GM18508 (cell line): ENCODE data around the gene FEV.

Source experiments
- ATAC-seq: cut with Tn5 transposase; IDR thresholded peaks from one replicate; pipeline ENCODE4 v1.9.1; 2021; ENCODE audit warnings: moderate number of reproducible peaks; ENCODE audit not compliant: insufficient read depth, unreplicated experiment

Gene FEV

DNA sequence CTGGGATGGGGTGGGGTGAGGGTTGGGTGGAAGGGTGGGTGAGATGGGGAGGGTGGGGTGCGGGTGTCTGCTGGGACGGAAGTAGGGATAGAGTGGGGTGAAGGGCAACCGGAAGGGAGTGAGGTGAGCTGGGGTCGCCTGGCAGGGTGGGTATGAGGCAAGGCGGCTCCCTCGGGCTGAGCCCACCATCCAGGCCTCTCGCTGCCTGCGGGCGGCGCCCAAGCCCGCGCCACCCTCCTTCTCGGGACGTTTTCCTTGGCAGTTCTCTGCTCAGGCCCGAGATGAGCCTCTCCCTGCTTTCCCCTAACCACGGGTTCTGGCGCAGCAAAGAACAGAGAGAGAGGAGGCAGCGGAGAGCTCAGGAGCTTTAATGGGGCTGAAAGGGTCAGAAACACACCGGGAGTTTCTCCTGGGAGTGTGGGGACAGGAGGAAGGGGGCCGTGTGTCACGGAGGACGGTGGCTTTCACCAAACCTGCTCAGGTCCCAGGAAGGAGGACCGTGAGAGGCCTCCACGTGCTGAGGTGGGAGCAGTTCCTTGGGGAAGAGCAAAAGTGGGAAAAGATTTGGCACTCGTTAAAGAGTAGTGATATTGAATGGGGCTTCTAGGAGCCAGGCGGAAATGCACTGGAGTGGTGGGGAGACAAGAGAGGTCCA is 4.1 kb downstream of the FEV start:
- no peak for ATAC-seq

DNA sequence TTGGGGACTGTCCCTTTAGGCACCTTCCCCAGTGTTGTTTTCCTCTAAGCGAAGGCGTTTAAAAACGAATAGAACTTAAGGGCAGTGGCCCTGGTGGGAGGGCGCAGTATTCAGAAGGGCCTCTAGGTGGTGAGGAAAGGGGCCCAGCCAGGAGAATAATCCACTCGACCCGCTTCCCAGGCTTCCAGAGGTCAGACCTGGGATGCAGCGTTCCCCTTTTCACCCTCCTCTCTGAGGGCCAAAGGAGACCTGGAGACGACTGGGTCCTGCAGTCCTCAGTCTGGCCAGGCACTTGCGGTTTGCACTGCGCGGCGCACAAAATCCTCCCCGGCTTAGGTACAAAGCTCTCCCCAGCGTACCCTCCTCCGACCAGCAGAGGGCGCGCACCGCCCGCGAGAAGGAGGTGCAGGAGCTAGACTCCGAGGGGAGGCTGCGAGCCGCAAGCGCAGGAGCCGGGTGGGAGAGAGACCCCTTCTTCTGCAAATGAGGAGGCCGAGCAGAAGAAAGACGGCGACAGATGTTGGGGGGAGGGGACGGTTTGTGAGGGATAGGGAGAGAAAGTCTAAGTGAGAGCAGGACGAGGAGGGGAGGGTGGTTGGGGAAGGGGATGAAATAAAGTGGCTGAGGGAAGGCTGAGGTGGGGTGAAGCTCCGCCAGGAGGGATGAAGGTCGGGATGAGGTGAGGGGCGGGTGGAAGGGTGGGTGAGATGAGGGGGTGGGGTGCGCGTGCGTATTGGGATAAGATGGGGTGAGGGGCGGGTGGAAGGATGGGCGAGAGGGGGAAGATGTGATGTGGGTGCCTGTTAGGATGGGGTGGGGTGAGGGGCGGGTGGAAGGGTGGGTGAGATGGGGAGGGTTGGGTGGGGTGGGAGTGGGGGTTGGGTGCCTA is 4.9 kb downstream of the FEV start:
- ATAC-seq = peak; percentile 62

DNA sequence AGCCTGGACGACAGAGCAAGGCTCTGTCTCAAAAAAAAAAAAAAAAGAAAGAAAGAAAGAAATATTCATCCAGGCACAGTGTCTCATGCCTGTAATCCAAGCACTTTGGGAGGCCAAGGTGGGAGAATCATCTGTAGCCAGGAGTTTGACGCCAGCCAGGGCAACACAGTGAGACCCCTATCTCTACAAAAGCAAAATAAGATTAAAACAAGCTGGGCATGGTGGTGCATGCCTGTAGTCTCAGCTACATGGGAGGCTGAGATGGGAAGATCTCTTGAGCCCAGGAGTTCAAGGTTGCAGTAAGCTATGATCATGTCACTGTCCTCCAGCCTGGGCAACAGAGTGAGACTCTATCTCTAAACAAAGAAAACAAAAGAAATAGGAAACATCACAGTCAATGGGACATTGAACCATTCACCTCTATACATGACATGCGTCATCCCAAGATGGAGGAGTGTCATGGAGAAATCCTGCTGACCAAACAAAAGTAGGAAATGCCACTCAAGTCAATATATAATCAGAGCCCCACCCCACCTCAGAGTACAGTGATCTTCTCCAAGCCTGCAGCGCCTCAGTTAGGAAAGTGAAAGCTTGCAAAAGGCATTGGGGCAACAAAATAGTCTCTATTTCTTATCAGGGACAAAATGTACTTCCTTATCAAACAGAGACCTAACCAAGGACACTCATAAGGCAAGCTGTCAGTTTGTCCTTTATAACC is 9.8 kb downstream of the FEV start:
- no peak for ATAC-seq

DNA sequence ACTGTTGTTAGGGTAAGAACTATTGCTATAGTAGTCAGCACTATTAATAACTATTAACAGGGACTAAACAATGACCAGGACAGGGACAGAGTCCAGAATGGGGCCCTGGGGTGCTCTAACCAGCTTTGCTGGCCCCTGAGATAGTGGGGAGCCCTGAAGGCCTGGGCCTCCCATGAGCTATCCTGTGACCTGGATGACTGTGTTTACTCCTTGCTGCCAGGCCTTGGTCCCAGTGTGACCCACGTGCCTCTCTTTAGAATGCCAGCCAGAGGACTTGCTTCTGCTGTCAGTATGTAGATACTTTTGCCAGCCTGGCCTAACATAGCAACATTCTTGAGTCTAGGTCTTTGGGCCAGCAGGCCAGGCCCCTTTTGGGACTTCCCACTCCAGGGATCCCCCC is 14.1 kb downstream of the FEV start:
- ATAC-seq = no peak

DNA sequence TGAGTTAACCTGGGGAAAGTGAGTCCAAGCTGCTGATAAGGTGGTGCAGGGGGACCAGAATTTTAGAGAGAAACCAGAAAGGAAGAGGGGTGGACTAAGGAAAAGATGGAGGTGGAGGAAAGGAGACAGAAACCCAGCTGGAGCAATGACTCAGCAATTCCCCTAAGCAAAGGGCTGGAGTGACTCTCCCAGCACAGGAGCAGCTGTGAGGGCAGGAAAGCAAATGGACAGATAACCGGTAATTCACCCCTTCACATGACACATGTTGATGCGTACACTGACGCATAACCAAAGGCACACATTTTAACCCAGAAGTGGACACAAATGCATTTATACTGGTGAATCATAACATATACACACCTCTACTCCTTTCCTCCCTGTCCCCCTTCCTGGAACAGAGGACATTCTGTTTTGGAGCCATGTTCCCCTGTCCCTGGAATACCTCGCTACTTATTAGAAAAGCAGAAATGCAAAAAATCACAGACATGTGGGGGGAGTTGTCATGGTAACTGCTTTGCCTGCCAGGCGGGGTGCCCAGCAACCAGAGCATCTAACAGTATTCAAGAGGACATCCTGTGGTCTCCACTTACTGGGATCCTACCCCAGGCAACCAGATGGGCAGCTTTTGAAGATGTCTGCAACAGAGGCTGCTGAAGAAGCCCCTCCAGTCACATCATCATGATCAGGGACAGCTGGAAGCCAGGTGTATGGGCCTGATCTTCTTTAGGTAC is 20.8 kb downstream of the FEV start:
- ATAC-seq = no peak

DNA sequence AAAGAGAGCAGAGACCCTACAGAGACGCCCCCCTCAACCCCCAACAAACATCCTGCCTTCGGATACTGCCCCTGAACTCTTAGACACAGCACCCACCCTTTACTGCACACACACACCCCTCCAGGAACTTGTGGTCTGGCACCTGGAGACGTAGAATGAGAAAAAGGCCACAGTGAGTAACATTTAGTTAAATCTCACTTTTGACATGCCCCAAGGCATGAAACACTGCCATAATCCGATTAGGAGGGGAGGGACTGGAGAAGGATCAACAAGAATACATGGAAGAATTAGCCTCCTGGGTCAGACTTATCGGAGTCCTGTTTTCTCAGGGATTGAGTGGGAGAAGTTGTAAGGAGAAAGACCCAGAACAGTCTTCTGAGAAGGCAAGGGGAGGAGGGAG is 21.4 kb downstream of the FEV start:
- no peak for ATAC-seq

DNA sequence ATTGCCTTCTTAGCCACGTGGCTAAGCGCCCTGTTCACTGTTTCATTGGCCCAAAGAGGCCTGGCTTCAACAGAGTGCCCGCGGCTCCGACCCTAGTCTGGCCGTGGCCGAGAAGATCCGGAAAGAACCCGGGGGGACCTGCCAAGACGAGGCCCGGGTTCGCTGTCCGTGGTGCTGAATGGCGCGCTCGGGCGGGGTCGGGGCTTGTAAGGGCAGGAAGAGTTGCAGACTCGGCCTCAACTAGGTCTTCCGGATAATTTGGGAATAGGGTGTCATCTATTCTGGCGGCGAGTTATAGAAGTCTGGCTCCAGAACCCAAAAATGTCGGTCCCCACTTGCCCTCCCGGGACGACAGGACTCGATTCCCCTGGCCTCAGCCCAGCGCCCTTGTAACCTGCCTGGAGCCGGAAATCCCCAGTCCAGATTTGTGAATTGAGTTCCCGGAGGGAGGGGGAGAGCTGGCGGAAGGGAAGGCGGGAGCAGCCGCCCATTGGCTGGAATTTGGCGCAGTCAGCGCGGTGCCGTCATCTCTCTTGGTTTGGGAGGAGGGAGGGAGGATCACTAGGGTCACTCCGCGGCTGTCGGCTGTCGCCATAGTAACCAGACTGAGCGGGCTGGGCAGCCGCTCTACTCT is 22.0 kb downstream of the FEV start:
- ATAC-seq = no peak

DNA sequence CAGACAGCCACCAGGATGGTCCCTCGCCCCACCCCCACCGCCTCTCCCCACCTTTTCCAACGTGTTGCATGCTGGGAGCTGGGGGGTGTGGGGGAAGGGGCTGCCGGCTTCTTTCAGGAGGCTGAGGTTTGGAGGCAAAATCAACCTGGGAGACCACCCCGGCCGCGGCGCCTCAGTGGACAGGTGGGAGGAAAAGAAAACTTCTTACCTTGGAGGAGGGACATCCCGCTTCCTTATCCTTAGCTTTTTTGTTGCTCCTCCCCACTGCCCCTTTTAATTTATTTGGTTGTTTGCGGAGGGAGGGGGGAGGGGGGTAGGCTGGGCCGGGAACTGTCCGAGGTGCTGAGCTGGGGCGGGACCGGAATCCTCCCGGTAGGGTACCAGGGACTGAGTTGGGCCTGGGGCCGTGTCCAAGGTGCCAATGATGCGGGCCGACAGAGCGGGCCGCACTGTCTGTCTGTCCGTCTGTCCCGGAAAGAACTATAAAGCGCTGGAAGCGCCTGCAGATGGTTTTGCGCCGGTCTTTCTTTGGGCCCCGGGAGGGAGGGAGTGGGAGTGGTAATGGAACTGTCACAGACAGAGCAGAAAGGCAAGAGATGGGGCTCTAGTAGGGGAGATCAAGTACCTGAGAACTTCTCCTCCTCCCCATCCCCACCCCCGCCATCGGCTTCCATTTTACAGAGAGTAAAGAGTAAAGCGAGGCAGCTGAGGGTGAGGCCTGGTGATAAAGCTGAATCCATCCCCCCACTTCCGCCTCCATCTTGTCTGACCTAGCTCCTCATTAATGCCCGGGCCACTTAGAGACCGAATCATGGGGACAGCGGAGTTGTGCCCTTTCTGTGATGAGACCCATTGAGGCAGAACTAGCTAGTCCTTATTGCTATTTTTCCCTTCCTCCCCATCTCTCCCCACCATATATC is 23.1 kb downstream of the FEV start:
- no peak for ATAC-seq

DNA sequence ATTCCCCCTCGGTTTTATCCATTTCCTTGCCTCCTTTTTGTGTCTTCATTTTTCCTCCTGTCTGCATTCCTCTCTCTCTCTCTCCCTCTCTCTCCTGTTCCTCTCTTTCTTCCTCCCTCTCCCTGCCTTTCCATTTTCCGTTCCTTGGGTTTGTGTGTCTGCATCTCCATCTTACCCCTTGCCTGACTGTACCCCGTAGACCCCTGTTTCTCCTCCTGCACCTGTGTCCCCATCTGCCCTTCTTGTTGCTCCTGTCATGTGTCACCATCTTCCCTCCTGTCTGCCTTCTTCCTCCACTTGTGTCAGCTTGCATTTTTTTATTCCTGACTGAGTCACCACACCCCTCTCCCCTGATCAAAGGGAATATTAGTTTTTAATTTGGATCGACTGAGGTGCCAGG is 23.8 kb downstream of the FEV start:
- ATAC-seq = no peak

DNA sequence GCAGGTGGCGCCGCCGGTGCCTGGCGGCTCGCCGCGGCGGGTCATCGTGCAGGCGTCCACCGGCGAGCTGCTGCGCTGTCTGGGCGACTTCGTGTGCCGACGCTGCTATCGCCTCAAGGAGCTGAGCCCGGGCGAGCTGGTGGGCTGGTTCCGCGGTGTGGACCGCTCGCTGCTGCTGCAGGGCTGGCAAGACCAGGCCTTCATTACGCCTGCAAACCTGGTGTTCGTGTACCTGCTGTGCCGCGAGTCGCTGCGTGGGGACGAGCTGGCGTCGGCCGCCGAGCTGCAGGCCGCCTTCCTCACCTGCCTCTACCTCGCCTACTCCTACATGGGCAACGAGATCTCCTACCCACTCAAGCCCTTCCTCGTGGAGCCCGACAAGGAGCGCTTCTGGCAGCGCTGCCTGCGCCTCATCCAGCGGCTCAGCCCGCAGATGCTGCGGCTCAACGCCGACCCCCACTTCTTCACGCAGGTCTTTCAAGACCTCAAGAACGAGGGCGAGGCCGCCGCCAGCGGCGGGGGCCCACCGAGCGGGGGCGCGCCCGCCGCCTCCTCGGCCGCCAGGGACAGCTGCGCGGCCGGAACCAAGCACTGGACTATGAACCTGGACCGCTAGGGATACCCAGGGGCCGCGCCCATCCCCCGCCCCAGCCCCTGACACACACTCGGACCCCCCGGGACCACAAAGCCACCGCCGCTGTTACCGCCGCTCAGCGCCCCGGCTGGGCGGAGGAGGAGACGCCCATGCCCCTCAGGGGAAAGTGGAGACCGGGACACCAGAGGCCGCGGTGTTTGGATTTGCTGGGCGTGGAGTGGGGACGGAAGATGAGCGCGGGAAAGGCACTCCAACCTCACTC is 24.4 kb downstream of the FEV start:
- no peak for ATAC-seq

DNA sequence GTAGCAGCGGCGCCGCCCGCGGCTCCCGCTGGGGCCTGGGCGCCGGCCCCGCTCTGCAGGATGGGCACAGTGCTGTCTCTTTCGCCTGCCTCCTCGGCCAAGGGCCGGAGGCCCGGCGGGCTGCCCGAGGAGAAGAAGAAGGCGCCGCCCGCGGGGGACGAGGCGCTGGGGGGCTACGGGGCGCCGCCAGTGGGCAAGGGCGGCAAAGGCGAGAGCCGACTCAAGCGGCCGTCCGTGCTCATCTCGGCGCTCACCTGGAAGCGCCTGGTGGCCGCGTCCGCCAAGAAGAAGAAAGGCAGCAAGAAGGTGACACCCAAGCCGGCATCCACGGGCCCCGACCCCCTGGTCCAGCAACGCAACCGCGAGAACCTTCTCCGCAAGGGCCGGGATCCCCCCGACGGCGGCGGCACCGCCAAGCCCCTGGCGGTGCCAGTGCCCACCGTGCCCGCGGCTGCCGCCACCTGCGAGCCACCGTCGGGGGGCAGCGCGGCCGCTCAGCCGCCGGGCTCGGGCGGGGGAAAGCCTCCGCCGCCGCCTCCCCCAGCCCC is 25.1 kb downstream of the FEV start:
- no peak for ATAC-seq

DNA sequence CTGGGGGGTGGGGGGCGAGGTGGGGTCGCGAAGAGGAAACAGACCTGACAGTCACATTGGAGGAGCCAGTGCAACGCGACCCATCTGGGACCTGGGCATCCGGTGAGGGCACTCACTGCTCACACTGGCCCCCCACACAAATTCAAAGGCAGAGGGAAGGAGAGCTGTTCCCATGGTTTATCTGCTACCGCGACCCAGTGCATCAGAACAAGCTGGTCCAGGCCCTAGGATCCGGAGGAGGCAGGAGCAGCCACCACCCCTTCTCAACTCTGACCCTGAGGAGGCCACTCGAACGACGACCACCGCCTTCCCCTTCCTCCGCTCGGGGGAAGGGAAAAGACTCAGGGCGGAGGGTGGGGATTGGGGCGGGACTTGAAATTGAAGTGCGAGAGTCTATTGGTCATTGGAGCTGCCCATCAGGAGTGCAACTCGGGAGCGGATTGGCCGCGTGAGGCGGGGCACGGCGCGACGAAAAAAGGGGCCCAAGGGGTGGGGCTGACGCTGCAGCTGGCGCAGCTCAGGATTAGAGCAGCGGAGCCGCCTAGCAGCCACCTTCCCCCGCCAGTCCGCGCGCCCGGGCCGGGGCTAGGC is 25.7 kb downstream of the FEV start, which contains the start of gene CDK5R2:
TSS of gene CDK5R2 (plus strand) at position 526 of the 591 bp plus-strand sequence. CDS start 155 bp downstream, outside the sequence.
- peak; percentile 64 for ATAC-seq

DNA sequence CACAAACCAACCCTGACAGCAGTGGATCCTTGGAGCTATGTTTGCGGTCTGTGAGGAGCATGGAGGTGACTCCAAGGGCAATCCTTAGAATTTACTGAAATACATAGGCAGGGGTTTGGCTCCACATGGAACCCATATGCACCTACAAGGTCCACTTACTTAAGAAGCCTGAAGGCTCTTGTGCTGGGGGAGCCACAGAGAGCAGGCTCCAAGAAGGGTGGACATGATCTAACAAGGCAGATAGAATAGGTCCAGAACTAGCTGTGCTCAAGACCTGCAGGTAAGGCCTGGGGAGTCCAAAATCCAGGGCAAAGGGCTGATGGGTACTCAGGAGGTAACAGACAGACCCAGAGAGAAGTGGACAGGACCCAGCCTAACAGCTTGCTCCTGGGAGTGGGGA is 26.7 kb downstream of the FEV start:
- ATAC-seq = no peak

DNA sequence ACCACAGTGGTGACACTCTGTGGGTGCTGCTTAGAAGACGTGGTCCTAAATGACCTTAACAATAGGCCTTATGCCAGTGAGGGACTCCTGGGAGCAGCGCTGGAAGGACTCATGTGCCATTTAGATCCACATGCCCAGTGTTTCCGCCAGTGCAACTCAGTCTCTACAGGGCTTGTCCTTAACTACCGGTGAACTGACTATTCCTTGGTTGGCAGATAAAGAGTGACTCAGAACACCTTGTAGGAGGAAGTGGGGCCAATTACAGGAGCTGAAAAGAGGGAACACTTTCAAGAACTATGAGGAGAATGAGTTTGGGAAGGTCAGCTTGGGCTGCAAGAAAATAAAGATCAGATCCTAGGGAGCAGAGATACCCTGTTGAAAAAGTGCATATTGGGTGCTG is 27.3 kb downstream of the FEV start:
- no peak for ATAC-seq

DNA sequence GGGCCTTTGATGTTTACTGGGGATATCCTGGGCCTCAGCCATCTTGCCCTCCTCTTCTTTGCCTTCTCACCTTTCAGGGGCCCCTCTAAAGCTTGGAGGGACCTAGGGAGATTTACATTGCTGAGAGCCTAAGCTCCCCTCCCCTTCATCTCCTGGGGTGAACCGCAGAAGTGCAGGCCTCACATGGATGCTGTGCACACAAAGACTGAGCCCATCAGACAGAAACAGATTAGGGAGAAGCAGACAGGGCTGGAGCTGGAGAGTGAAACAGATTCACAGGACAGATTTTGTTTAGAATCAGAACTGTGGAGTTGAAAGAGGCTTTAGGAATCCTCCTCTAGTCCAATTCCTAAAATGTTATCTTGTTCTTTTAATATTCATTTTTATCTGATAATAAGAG is 28.9 kb downstream of the FEV start:
- no peak for ATAC-seq

DNA sequence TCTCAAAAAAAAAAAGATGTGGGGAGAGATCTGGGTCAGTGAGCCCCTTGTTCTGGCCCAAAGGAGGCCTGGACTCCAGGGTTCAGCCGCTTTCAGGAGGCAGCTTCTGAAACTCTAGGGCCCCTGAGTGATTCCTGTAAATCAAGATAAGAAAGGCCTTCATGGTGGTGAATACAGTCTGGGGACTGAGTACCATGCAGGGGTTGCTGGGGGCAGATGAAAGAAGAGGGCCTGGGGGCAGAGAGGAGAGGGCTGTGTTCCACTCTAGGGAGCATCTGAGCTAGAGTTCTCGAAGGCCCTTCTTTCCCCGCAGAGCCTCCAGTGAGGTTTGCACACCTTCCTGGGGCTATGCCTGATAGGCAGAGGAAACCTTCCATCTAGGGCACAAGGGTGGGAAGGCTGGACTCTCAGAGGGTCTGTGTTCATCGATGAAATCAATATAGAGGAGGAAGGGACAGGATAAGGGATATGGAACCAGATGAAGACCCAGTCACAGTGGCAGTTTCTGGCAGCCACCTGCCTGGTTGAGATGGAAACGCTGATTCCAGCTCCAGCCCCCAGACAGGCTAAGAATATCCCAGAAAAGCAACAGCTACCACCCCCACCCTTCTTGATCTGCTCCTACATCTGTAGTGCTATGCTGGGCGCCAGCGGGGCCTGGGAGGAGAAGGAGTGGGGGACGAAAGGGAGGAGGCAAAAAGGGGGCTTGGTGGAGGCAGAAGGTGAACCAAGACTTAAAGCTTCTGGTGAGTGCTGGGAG is 30.3 kb downstream of the FEV start:
- no peak for ATAC-seq
